Prostate gland (tissue), 2 donors: ENCODE data around the gene ACYP2. TPM values are rescaled to one million over a fixed set of nuclear protein-coding genes. Genes with fewer than 3 reads are reported as not detected.
A peak's percentile ranks its signal among the peaks of the same experiment; 100 is the strongest.
"Not testable (repeated sequence)": the region's sequence is repeated elsewhere in the genome, so short reads cannot be mapped to it uniquely, and the experiment has no call there.

Experiments used
- DNase-seq: peaks from one replicate; pipeline ENCODE4 v3.0.0-alpha.2; 2019; ENCODE audit warnings: low spot score
- H3K27ac ChIP-seq, 2 donors: fragments of 200-600 bp; sonication (generic); 2 replicates each; pipeline ENCODE4 v1.5.1; 2017 to 2019
- H3K27me3 ChIP-seq: fragments of 200-600 bp; sonication (generic); replicated peaks from 2 replicates; pipeline ENCODE4 v1.5.1; 2019; ENCODE audit not compliant: insufficient read depth
- H3K36me3 ChIP-seq, 2 donors: fragments of 200-600 bp; sonication (generic); 1 replicate in 1 of 2; 2 replicates in 1 of 2; pipeline versions ENCODE4 v1.5.1 to v1.8.1; 2017 to 2019
- H3K4me1 ChIP-seq: fragments of 200-600 bp; sonication (generic); replicated peaks from 2 replicates; pipeline ENCODE4 v1.5.1; 2019
- H3K4me3 ChIP-seq, 2 donors: fragments of 200-600 bp; sonication (generic); 2 replicates each; pipeline ENCODE4 v1.5.1; 2017 to 2019
- H3K9me3 ChIP-seq: fragments of 200-600 bp; sonication (generic); 2 replicates; pipeline ENCODE4 v1.5.1; 2017
- POLR2A ChIP-seq: fragments of 450-650 bp; IDR thresholded peaks from one replicate; pipeline ENCODE4 v1.6.1; 2016; ENCODE audit warnings: antibody characterized with exemption, mild to moderate bottlenecking
- POLR2AphosphoS5 ChIP-seq: sonication (generic); formaldehyde crosslinking; IDR thresholded peaks from one replicate; pipeline ENCODE4 v1.6.1; 2017; ENCODE audit warnings: antibody characterized with exemption
- WGBS: methylation state at CpG from one replicate; pipeline ENCODE4 v1.1.5; 2018; 5-methylcytosine and 5-hydroxymethylcytosine counted together
- intact Hi-C: fragments of 100-400 bp; cut with DNase I; formaldehyde crosslinking; loops from one replicate; pipeline ENCODE4 v1.14.2; 2022
- total RNA-seq, 2 donors: library from RNA; depleted of rRNA; stranded (reverse); fragments of >200 nt; gene quantifications; one replicate each; pipeline ENCODE4 v1.1.0, GENCODE V29; 2016
- TF ChIP-seq, protein P1 (sequence below), 4 experiments: fragments of 200-600 bp in 2 of 4; fragments of 450-650 bp in 2 of 4; sonication (generic) in 2 of 4; IDR thresholded peaks; 1 replicate in 3 of 4; 2 replicates in 1 of 4; pipeline ENCODE4 v1.5.1; 2016 to 2019; ENCODE audit warnings: antibody characterized with exemption in 4 of 4, mild to moderate bottlenecking in 2 of 4, moderate library complexity in 2 of 4

ACYP2 gene
- total RNA-seq, 2 donors from 2014 or later: 30.6 to 39.7 TPM

DNA sequence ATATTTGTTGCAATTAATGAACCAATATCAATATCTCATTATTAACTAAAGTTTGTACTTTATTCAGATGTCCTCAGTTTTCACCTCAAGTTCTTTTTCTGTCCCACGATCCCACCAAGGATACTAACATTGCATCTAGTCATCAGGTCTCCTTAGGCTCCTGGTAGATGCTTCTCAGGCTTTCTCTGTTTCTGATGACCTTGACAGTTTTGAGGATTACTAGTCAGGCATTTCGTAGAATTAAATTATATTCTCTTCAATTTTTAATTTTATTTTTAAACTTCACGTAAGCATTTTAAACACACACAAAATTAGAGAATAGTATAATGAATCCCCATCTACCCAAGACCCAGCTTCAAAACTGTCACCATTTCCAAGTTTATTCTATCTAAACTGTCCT is 5.6 kb upstream of the ACYP2 start:
- Histone ChIP-seq H3K4me1 (no peaks in the 10 kb centered on the region), H3K4me3 (no peak overlapping the region), H3K36me3 (no peaks in the 10 kb centered on the region), H3K27me3 (no peaks in the 10 kb centered on the region), H3K27ac (no peak overlapping the region), H3K9me3 (no peaks in the 10 kb centered on the region)
- no peak for TF ChIP-seq POLR2AphosphoS5
- TF ChIP-seq POLR2A: no peak
- TF ChIP-seq, protein P1, sequence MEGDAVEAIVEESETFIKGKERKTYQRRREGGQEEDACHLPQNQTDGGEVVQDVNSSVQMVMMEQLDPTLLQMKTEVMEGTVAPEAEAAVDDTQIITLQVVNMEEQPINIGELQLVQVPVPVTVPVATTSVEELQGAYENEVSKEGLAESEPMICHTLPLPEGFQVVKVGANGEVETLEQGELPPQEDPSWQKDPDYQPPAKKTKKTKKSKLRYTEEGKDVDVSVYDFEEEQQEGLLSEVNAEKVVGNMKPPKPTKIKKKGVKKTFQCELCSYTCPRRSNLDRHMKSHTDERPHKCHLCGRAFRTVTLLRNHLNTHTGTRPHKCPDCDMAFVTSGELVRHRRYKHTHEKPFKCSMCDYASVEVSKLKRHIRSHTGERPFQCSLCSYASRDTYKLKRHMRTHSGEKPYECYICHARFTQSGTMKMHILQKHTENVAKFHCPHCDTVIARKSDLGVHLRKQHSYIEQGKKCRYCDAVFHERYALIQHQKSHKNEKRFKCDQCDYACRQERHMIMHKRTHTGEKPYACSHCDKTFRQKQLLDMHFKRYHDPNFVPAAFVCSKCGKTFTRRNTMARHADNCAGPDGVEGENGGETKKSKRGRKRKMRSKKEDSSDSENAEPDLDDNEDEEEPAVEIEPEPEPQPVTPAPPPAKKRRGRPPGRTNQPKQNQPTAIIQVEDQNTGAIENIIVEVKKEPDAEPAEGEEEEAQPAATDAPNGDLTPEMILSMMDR (IDR thresholded peaks at IDR 0.05): no peak
- intact Hi-C loops: loop anchor here (5.0 to 10.0 kb wide), 2 partner anchors 602 to 725 kb away; no protein-coding TSS in a partner anchor
- WGBS: 97% methylated on average over 3 of the region's 3 CpGs
- DNase-seq: no peak

DNA sequence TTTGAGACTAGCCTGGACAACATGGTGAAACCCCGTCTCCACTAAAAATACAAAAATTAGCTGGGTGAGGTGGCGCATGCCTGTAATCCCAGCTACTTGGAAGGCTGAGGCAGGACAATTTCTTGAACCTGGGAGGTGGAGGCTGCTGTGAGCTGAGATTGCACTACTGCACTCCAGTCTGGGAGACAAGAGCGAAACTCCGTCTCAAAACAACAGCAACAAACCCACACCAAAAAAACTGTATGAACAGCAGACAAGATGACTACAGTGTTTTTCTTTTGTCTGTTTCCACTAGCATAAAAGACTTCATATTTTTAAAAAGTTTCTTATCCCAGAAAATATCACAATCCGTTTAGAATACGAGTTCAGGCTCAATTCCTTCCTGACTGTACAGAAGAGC is 936 bp upstream of the ACYP2 start:
- H3K36me3 ChIP-seq, H3K4me1 ChIP-seq, H3K27me3 ChIP-seq, H3K9me3 ChIP-seq, intact Hi-C loops, DNase-seq, H3K4me3 ChIP-seq: not testable (repeated sequence)
- 81% methylated on average over 6 of the region's 6 CpGs for WGBS
- H3K27ac ChIP-seq: peak overlapping the region in 1 of 2 donors; percentile 98

DNA sequence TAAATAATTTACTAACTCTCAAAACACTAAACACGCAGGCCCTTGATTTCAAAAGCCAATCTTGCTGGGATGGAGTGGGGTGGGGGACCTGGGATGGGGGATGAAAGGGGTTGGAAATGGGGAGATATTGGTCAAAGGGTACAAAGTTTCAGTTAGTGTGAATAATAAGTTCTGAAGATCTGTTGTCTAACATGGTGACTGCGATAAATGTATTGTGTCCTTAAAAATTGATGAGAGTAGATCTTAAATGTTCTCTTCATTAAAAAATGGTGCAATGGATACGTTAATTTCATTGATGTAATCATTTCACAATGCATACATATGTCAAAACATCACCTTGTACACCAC is 505 bp upstream of the ACYP2 start:
- Histone ChIP-seq H3K36me3 (no peaks in the 10 kb centered on the region), H3K27ac (peak overlapping the region; percentile 98 to 100), H3K9me3 (no peaks in the 10 kb centered on the region), H3K4me1 (no peaks in the 10 kb centered on the region), H3K4me3 (peak overlapping the region; percentile 71 to 80), H3K27me3 (no peaks in the 10 kb centered on the region)
- intact Hi-C loops: loop anchor here (5.0 kb wide), 1 partner anchor 217 kb away; a partner anchor contains a TSS
- no peak for DNase-seq
- WGBS: 46% methylated on average over 3 of the region's 3 CpGs
- TF ChIP-seq, protein P1 (IDR thresholded peaks at IDR 0.05): no peak
- no peak for TF ChIP-seq POLR2A
- TF ChIP-seq POLR2AphosphoS5: no peak

DNA sequence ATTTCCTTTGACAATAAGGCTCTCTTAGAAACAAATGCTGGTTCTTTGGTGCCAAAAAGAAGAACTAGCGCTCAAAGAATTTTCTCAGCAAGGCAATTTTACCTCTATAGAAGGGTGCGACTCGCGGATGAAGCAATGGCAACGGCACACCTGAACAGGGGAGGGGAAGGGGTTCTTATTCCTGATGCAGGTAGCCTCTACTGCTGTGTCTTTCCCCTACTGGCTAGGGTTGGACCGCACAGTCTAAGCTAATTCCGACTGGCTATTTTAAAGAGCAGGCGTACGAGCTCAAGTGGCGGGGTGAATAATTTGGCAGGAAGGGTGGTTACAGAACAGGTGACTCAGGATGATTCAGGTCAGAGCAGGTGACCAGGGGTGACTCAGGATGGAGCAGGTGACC is 1.2 kb downstream of the ACYP2 start:
- not testable (repeated sequence) for H3K9me3 ChIP-seq, H3K27me3 ChIP-seq, H3K4me1 ChIP-seq, H3K4me3 ChIP-seq, H3K27ac ChIP-seq, H3K36me3 ChIP-seq, DNase-seq
- intact Hi-C loops: loop anchor here (5.0 kb wide), 1 partner anchor 216 kb away; a partner anchor contains a TSS
- 99% methylated on average over 10 of the region's 10 CpGs for WGBS

DNA sequence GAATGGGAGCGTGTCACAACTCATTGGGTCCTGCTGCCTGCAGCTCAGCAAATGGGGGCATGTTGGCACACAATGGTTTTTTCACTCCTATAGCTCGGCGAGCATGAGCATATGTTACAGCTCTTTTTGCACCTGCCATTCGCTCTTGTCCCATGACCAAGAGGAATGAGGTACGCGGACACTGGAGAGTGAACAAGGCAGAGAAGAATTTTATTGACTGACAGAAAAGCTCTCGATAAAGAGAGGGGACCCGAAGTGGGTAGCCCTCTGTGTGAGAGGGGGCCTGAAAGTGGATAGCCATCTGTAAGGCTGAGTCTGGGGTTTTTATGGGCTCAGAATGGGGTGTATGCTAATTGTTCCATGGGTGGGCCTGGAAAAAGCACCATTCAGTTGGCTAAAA is 5.5 kb downstream of the ACYP2 start:
- no peak for DNase-seq
- 98% methylated on average over 8 of the region's 8 CpGs for WGBS
- Histone ChIP-seq H3K36me3 (no peaks in the 10 kb centered on the region), H3K9me3 (no peaks in the 10 kb centered on the region), H3K4me3 (no peak overlapping the region), H3K27me3 (no peaks in the 10 kb centered on the region), H3K27ac (no peak overlapping the region), H3K4me1 (no peaks in the 10 kb centered on the region)
- TF ChIP-seq, protein P1 (IDR thresholded peaks at IDR 0.05): no peak
- TF ChIP-seq POLR2AphosphoS5 (no peak), POLR2A (no peak)
- intact Hi-C loops: no loop called here

DNA sequence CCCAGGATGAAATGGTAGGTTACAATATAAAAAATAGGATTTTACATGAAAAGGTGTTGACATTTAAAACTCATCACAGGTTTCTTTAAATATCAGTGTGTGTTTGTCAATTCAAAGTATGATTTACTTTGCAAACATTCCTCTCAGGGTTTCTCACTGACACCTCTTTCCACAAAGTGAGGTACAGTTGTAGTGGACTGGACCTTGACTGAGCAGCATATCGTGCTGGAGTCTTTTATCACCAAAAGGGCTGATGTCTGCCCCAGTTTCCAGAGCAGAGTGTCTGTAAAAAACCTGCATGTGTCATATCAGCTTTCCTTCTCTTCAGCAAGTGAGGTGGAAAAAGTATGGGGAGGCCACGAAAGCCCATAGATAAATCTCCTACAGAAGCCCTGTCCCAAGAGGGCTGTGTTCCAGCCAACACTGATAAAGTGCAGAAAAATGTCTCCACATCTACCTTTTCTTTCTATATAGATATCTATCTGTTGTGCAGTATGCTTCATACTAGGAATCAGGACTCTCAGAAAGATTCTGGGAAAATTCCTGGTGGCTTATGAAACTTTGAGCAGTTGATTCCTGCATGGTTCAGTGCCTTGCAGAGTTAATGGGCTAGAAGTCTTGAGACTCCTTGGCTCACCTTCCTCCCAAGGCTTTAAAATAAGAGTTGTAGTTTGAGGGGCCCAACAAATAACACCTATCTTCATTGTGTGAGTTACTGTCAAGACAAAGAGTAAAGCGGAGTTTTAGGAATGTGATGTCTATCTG is 6.9 kb downstream of the ACYP2 start:
- TF ChIP-seq POLR2A (no peak), POLR2AphosphoS5 (no peak)
- TF ChIP-seq, protein P1 (IDR thresholded peaks at IDR 0.05): no peak
- no peaks in the 10 kb centered on the region for H3K27me3 ChIP-seq
- H3K4me1 ChIP-seq: no peaks in the 10 kb centered on the region
- no peaks in the 10 kb centered on the region for H3K9me3 ChIP-seq
- no peaks in the 10 kb centered on the region for H3K36me3 ChIP-seq
- H3K4me3 ChIP-seq: no peak overlapping the region
- intact Hi-C loops: no loop called here
- 79% methylated on average over 3 of the region's 3 CpGs for WGBS
- no peak for DNase-seq
- H3K27ac ChIP-seq: no peak overlapping the region
